CD14-positive monocyte (primary cell): ENCODE data around the gene PELO. TPM values are rescaled to one million over a fixed set of nuclear protein-coding genes. Genes with fewer than 3 reads are reported as not detected.

Source experiments
- DNase-seq, 3 donors: peaks; one replicate each; pipeline ENCODE4 v3.0.0-alpha.2; 2011 to 2022
- H2AFZ ChIP-seq: 2 replicates; pipeline ENCODE4 v1.6.0; 2012; ENCODE audit warnings: mild to moderate bottlenecking, low read depth, low read length, inconsistent platforms; ENCODE audit not compliant: insufficient read depth, poor library complexity, severe bottlenecking
- H3K27ac ChIP-seq, 2 donors: 1 replicate in 1 of 2; 2 replicates in 1 of 2; pipeline ENCODE4 v1.5.1; 2012 to 2013; ENCODE audit warnings: low read length in 2 of 2, control low read depth in 1 of 2, inconsistent platforms in 1 of 2, low read depth in 1 of 2, mild to moderate bottlenecking in 1 of 2
- H3K27me3 ChIP-seq, 2 donors: one replicate each; pipeline versions ENCODE4 v1.6.0 to v1.6.1; 2011 to 2013; ENCODE audit warnings: low read length in 2 of 2; ENCODE audit not compliant: control insufficient read depth in 2 of 2, insufficient read depth in 2 of 2
- H3K36me3 ChIP-seq, 2 donors: replicated peaks in 1 of 2; 1 replicate in 1 of 2; 2 replicates in 1 of 2; pipeline versions ENCODE4 v1.5.1 to v1.6.1; 2012 to 2013; ENCODE audit warnings: low read length in 2 of 2, control low read depth in 1 of 2, inconsistent platforms in 1 of 2, mild to moderate bottlenecking in 1 of 2; ENCODE audit not compliant: insufficient read depth in 2 of 2, control insufficient read depth in 1 of 2
- H3K4me1 ChIP-seq, 2 donors: 1 replicate in 1 of 2; 2 replicates in 1 of 2; pipeline versions ENCODE4 v1.5.1 to v1.6.1; 2012 to 2013; ENCODE audit warnings: low read length in 2 of 2, control low read depth in 1 of 2, inconsistent platforms in 1 of 2, mild to moderate bottlenecking in 1 of 2, moderate library complexity in 1 of 2; ENCODE audit not compliant: insufficient read depth in 2 of 2, control insufficient read depth in 1 of 2
- H3K4me2 ChIP-seq: replicated peaks from 2 replicates; pipeline ENCODE3; 2012; ENCODE audit warnings: low read length, moderate library complexity, mild to moderate bottlenecking; ENCODE audit not compliant: poor library complexity, severe bottlenecking; ENCODE audit errors: extremely low read depth
- H3K4me3 ChIP-seq, 3 experiments: fragments of 200-600 bp in 1 of 3; sonication (generic) in 1 of 3; replicated peaks in 1 of 3; 1 replicate in 2 of 3; 2 replicates in 1 of 3; pipeline ENCODE4 v1.5.1; 2011 to 2013; ENCODE audit warnings: low read length in 3 of 3, mild to moderate bottlenecking in 3 of 3, control low read depth in 2 of 3, low read depth in 2 of 3, inconsistent platforms in 1 of 3, moderate library complexity in 1 of 3
- H3K79me2 ChIP-seq: 2 replicates; pipeline ENCODE4 v1.6.0; 2012; ENCODE audit warnings: mild to moderate bottlenecking, control low read depth, inconsistent platforms, low read length, moderate library complexity; ENCODE audit not compliant: insufficient read depth
- H3K9ac ChIP-seq: 2 replicates; pipeline ENCODE4 v1.6.0; 2017; ENCODE audit warnings: low read length, mild to moderate bottlenecking; ENCODE audit not compliant: insufficient read depth, poor library complexity, severe bottlenecking
- H3K9me3 ChIP-seq, 2 donors: replicated peaks in 1 of 2; 1 replicate in 1 of 2; 2 replicates in 1 of 2; pipeline versions ENCODE4 v1.5.1 to v1.6.1; 2012 to 2013; ENCODE audit warnings: low read length in 2 of 2, control low read depth in 1 of 2; ENCODE audit not compliant: control insufficient read depth in 1 of 2, insufficient read depth in 1 of 2
- H4K20me1 ChIP-seq: 2 replicates; pipeline ENCODE4 v1.6.0; 2012; ENCODE audit warnings: mild to moderate bottlenecking, low read length, control low read depth, moderate library complexity; ENCODE audit not compliant: insufficient read depth
- H3K27ac Mint-ChIP-seq, 7 donors: one replicate each; pipeline ENCODE4 v1.8.0; 2020; ENCODE audit warnings: mild to moderate bottlenecking in 7 of 7, mixed read lengths in 7 of 7, moderate library complexity in 6 of 7, inconsistent platforms in 2 of 7
- H3K27me3 Mint-ChIP-seq, 3 donors: one replicate each; pipeline ENCODE4 v1.8.0; 2021 to 2022; ENCODE audit warnings: low read depth in 3 of 3, mild to moderate bottlenecking in 3 of 3, mixed read lengths in 3 of 3, moderate library complexity in 3 of 3, inconsistent platforms in 1 of 3
- H3K36me3 Mint-ChIP-seq, 2 donors: one replicate each; pipeline ENCODE4 v1.8.0; 2020; ENCODE audit warnings: mixed read lengths in 2 of 2, inconsistent platforms in 1 of 2, mild to moderate bottlenecking in 1 of 2
- H3K4me1 Mint-ChIP-seq: one replicate; pipeline ENCODE4 v1.8.0; 2020; ENCODE audit warnings: mild to moderate bottlenecking, mixed read lengths
- H3K4me3 Mint-ChIP-seq, 2 donors: one replicate each; pipeline ENCODE4 v1.8.0; 2020; ENCODE audit warnings: mild to moderate bottlenecking in 2 of 2, mixed read lengths in 2 of 2, moderate library complexity in 1 of 2
- H3K9me3 Mint-ChIP-seq, 7 donors: one replicate each; pipeline ENCODE4 v1.8.0; 2020 to 2022; ENCODE audit warnings: mixed read lengths in 7 of 7, mild to moderate bottlenecking in 6 of 7, moderate library complexity in 6 of 7, inconsistent platforms in 2 of 7
- CTCF ChIP-seq: fragments of 200-600 bp; IDR thresholded peaks from one replicate; pipeline ENCODE4 v1.8.0; 2022; ENCODE audit warnings: antibody characterized with exemption, mild to moderate bottlenecking
- WGBS: methylation state at CpG from one replicate; pipeline ENCODE4 v1.1.5; 2013; ENCODE audit warnings: missing lambda C conversion rate; ENCODE audit not compliant: insufficient coverage; 5-methylcytosine and 5-hydroxymethylcytosine counted together
- intact Hi-C, 2 donors: fragments of 100-400 bp; cut with micrococcal nuclease; formaldehyde crosslinking; loops; one replicate each; pipeline versions ENCODE4 v1.15.0 to v1.15.1; 2023
- polyA plus RNA-seq, 3 donors: library from polyadenylated mRNA; depleted of rRNA in 1 of 3; unstranded in 2 of 3; stranded (reverse) in 1 of 3; fragments of 300-500 nt in 2 of 3; fragments of >200 nt in 1 of 3; fragmentation: Illumina TruSeq in 2 of 3; gene quantifications; 1 replicate in 2 of 3; 2 replicates in 1 of 3; pipeline ENCODE4 v1.2.3, GENCODE V29; 2012 to 2021

Gene PELO
- polyA plus RNA-seq, 3 donors = 1.8 to 4.4 (median 2.1) TPM

DNA sequence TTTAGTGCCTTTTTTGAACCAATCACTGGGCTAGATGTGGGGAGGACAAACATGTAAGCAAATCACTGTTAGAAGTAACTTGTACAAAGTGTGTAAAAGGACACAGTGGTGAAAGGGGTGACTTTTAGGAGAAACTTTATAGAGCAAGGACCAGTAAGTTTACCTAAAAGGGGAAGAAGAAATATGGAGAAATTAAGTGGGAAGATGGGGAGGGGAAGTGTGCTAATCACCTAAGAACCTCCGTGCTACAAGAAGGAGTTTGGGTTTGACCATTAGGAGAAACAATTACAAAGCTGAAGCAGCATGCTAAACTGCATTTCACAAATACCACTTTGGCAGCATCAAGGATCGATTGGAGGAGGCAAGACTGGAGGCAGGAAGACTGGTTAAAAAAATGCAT is 17.3 kb downstream of the PELO start:
- Mint-ChIP-seq H3K4me3 (peak overlapping the region in 1 of 2 donors; percentile 47), H3K27me3 (no peaks in the 10 kb centered on the region), H3K9me3 (peaks cover 0 to 3% (median 0%) of the 10 kb centered on the region in 7 donors), H3K36me3 (peaks cover 5 to 8% of the 10 kb centered on the region in 2 donors), H3K27ac (peak overlapping the region; percentile 72 to 93 (median 89)), H3K4me1 (peaks cover 60% of the 10 kb centered on the region)
- Histone ChIP-seq H3K27ac (peak overlapping the region in 1 of 2 donors; percentile 74), H3K4me2 (peak overlapping the region; percentile 37), H3K27me3 (no peaks in the 10 kb centered on the region), H3K4me1 (peaks cover 52 to 75% of the 10 kb centered on the region in 2 donors), H3K79me2 (peaks cover 38% of the 10 kb centered on the region), H4K20me1 (no peaks in the 10 kb centered on the region), H3K9ac (no peak overlapping the region), H3K9me3 (no peaks in the 10 kb centered on the region), H3K36me3 (no peaks in the 10 kb centered on the region), H2AFZ (no peak overlapping the region), H3K4me3 (no peak overlapping the region)
- intact Hi-C loops = no loop called here
- peak in 2 of 3 donors; percentile 61 to 74 for DNase-seq
- WGBS = 86% methylated on average over 1 of the region's 2 CpGs
- no peak for TF ChIP-seq CTCF

DNA sequence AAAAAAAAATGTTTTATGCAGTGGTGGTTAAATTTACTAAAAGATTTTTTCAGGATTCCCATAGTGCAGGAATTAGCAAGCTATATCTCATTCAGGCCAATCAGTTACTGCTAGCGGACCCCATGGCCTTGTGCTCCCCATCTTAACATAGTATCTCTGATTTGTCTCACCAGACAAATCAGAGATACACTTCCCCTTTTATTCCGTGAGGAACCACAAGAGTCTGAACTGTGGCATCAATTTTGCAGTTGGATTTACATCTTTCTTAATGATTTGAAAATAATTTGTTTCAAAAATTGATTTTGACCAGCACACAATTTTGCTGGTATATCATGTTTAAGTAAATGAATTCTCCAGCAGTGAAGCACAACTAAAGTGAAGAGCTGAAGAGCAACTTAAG is 17.9 kb downstream of the PELO start:
- peak overlapping the region in 1 of 2 donors; percentile 74 for H3K27ac ChIP-seq
- H3K27ac Mint-ChIP-seq = peak overlapping the region; percentile 72 to 93 (median 89)
- peak in 2 of 3 donors; percentile 37 to 55 for DNase-seq

More for the DNA sequence above, 17.9 kb downstream of the PELO start:
- Mint-ChIP-seq H3K9me3 (peaks cover 0 to 3% (median 0%) of the 10 kb centered on the region in 7 donors), H3K36me3 (peaks cover 6 to 8% of the 10 kb centered on the region in 2 donors), H3K4me3 (no peak overlapping the region), H3K4me1 (peaks cover 61% of the 10 kb centered on the region), H3K27me3 (no peaks in the 10 kb centered on the region)
- Histone ChIP-seq H3K79me2 (peaks cover 38% of the 10 kb centered on the region), H3K4me2 (peak overlapping the region; percentile 37), H4K20me1 (no peaks in the 10 kb centered on the region), H3K4me1 (peaks cover 53 to 75% of the 10 kb centered on the region in 2 donors), H3K9ac (no peak overlapping the region), H3K36me3 (no peaks in the 10 kb centered on the region), H3K9me3 (no peaks in the 10 kb centered on the region), H3K27me3 (no peaks in the 10 kb centered on the region), H3K4me3 (no peak overlapping the region), H2AFZ (no peak overlapping the region)
- intact Hi-C loops = no loop called here
- 100% methylated on average over 1 of the region's 2 CpGs for WGBS
- no peak for TF ChIP-seq CTCF
